Measurements from ENCODE around the gene SRSF10. TPM values are rescaled to one million over a fixed set of nuclear protein-coding genes. Genes with fewer than 3 reads are reported as not detected.

Gene SRSF10
- total and polyA plus RNA-seq, 12 donors: 32.9 to 70.2 (median 52.8) TPM

- H3K27me3 ChIP-seq: no peaks in the 10 kb centered on the region
- ATAC-seq: no peak
- intact Hi-C loops (cut with DNase I): loop anchor here in 2 of 10 donors (5.0 kb wide), 1 partner anchor 33 kb away; no protein-coding TSS in a partner anchor
- whole genome bisulfite sequencing, 2 donors: 70 to 72% methylated on average over 5 of the region's 5 CpGs
- H3K4me3 ChIP-seq: no peak overlapping the region
- H3K4me1 ChIP-seq: peaks cover 0 to 16% (median 8%) of the 10 kb centered on the region in 9 donors
- no peak for DNase-seq
- TF ChIP-seq CTCF (IDR thresholded peaks at IDR 0.05): no peak
- no peak overlapping the region for H3K27ac ChIP-seq
- H3K36me3 ChIP-seq: no peaks in the 10 kb centered on the region
- no peaks in the 10 kb centered on the region for H3K9me3 ChIP-seq
These were observed 4.5 kb upstream of the SRSF10 start for GRCh38 chr1:23984417-23985186.

GRCh38 chr1:23980728-23981070 lies 572 bp upstream of the SRSF10 start:
- DNase-seq (no peak), ATAC-seq (peak in 4 of 8 donors; percentile 5 to 28 (median 9))
- no peak for TF ChIP-seq CTCF (IDR thresholded peaks at IDR 0.05)
- peaks cover 0 to 27% (median 0%) of the 10 kb centered on the region in 9 donors for H3K36me3 ChIP-seq
- WGBS, 2 donors: 50 to 52% methylated on average over 6 of the region's 6 CpGs
- no peaks in the 10 kb centered on the region for H3K9me3 ChIP-seq
- H3K4me1 ChIP-seq: peaks cover 4 to 51% (median 43%) of the 10 kb centered on the region in 9 donors
- peak overlapping the region in 9 of 10 donors; percentile 64 to 96 (median 87) for H3K4me3 ChIP-seq
- H3K27me3 ChIP-seq: no peaks in the 10 kb centered on the region
- peak overlapping the region; percentile 53 to 99 (median 96) for H3K27ac ChIP-seq
- intact Hi-C loops (cut with DNase I): loop anchor here in 6 of 10 donors (1.0 to 5.0 kb wide), 5 partner anchors 34 to 48 kb away; no protein-coding TSS in a partner anchor

GRCh38 chr1:23979387-23979880 lies 693 bp downstream of the SRSF10 start:
- Histone ChIP-seq H3K27ac (peak overlapping the region; percentile 63 to 99 (median 96)), H3K27me3 (no peaks in the 10 kb centered on the region), H3K9me3 (no peaks in the 10 kb centered on the region), H3K4me3 (peak overlapping the region; percentile 64 to 96 (median 86)), H3K36me3 (peaks cover 0 to 39% (median 5%) of the 10 kb centered on the region in 9 donors), H3K4me1 (peaks cover 4 to 56% (median 50%) of the 10 kb centered on the region in 9 donors)
- DNase-seq: no peak
- ATAC-seq: peak in 1 of 8 donors; percentile 17
- 0% methylated on average over 13 of the region's 13 CpGs for WGBS, 2 donors
- intact Hi-C loops (cut with DNase I): loop anchor here in 6 of 10 donors (2.0 to 5.0 kb wide), 5 partner anchors 19 to 49 kb away; no protein-coding TSS in a partner anchor
- no peak for TF ChIP-seq CTCF (IDR thresholded peaks at IDR 0.05)

- intact Hi-C loops (cut with DNase I): loop anchor here in 6 of 10 donors (2.0 to 5.0 kb wide), 5 partner anchors 18 to 50 kb away; no protein-coding TSS in a partner anchor
- ATAC-seq: no peak
- DNase-seq: no peak
- Histone ChIP-seq H3K9me3 (no peaks in the 10 kb centered on the region), H3K4me3 (peak overlapping the region; percentile 64 to 96 (median 86)), H3K27me3 (no peaks in the 10 kb centered on the region), H3K36me3 (peaks cover 0 to 46% (median 8%) of the 10 kb centered on the region in 9 donors), H3K27ac (peak overlapping the region in 8 of 10 donors; percentile 94 to 99 (median 96)), H3K4me1 (peaks cover 4 to 62% (median 50%) of the 10 kb centered on the region in 9 donors)
- 1 to 2% methylated on average over 4 of the region's 4 CpGs for WGBS, 2 donors
- TF ChIP-seq CTCF (IDR thresholded peaks at IDR 0.05): no peak
These were observed 1.3 kb downstream of the SRSF10 start for GRCh38 chr1:23978805-23979204.

Data from heart right ventricle (tissue), 16 donors.